ENCODE measurements around the gene ZCCHC7.
"Not testable (repeated sequence)": the region's sequence is repeated elsewhere in the genome, so short reads cannot be mapped to it uniquely, and the experiment has no call there.

The ZCCHC7 gene

DNA sequence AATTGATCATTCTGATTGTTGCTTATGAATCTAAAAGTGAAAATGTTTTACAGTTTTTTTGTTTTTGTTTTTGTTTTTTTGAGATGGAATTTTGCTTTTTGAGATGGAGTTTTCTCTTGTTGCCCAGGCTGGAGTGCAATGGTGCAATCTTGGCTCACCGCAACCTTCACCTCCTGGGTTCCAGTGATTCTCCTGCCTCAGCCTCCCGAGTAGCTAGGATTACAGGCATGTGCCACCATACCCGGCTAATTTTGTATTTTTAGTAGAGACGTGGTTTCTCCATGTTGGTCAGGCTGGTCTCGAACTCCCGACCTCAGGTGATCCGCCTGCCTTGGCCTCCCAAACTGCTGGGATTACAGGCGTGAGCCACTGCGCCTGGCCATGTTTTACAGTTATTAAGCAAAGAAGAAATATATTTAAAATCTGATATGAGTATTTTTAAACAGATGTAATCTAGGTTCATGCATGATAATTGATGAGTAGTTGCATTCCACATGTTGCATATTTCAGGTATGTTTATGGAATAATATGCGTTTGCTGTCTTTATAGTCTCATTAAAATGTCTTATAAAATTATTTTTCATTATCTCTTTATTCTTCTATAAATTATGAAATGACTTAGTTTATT is 171.4 kb downstream of the ZCCHC7 start:
- H3K36me3 ChIP-seq (ENCODE audit: insufficient read depth, low read length); H3K27ac ChIP-seq (ENCODE audit: low read depth, low read length); H3K4me1 ChIP-seq (ENCODE audit: insufficient read depth, low read length): not testable (repeated sequence)

GRCh38 chr9:37292896-37293295 is 172.5 kb downstream of the ZCCHC7 start:
- no peak overlapping the region for H3K4me3 ChIP-seq (ENCODE audit: low read depth in 1 of 2, low read length in 2 of 2)
- H3K27me3 ChIP-seq (ENCODE audit: control insufficient read depth in 1 of 2, insufficient read depth in 2 of 2, low read length in 2 of 2) = no peaks in the 10 kb centered on the region
- H3K9me3 ChIP-seq (ENCODE audit: low read length) = no peaks in the 10 kb centered on the region
- no peaks in the 10 kb centered on the region for H3K36me3 ChIP-seq (ENCODE audit: insufficient read depth, low read length)
- H3K4me1 ChIP-seq (ENCODE audit: insufficient read depth, low read length) = peaks cover 6% of the 10 kb centered on the region
- H3K27ac ChIP-seq (ENCODE audit: low read depth, low read length) = no peak overlapping the region
- H3K9ac ChIP-seq (ENCODE audit: low read length) = no peak overlapping the region

More for the DNA sequence above, 171.4 kb downstream of the ZCCHC7 start:
- H3K9ac ChIP-seq (ENCODE audit: low read length); H3K27me3 ChIP-seq (ENCODE audit: control insufficient read depth in 1 of 2, insufficient read depth in 2 of 2, low read length in 2 of 2); H3K4me3 ChIP-seq (ENCODE audit: low read depth in 1 of 2, low read length in 2 of 2); H3K9me3 ChIP-seq (ENCODE audit: low read length): not testable (repeated sequence)

- Histone ChIP-seq H3K4me1 (ENCODE audit: insufficient read depth, low read length) (peaks cover 6% of the 10 kb centered on the region), H3K9ac (ENCODE audit: low read length) (no peak overlapping the region), H3K36me3 (ENCODE audit: insufficient read depth, low read length) (no peaks in the 10 kb centered on the region), H3K9me3 (ENCODE audit: low read length) (no peaks in the 10 kb centered on the region), H3K4me3 (ENCODE audit: low read depth in 1 of 2, low read length in 2 of 2) (no peak overlapping the region), H3K27ac (ENCODE audit: low read depth, low read length) (no peak overlapping the region), H3K27me3 (ENCODE audit: control insufficient read depth in 1 of 2, insufficient read depth in 2 of 2, low read length in 2 of 2) (no peaks in the 10 kb centered on the region)
These were observed 173.5 kb downstream of the ZCCHC7 start for GRCh38 chr9:37293664-37294524.

DNA sequence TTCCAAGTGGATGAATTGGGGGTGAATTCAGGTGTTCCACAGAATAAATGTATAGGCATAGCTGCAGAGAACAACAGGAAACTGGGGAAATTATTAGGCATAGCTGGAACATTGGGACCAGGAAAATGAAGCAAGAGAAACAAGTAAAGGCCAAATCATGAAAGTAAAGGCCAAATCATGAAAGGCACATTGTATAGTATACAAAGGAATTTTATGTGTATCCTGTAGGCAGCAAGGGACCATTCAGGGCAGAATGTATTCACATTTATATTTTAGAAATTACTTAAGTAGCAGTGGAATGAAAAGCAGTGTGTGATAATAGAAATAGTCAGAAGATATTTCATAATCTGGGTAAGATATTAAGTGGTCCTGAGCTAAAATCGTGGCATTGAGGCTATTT is 174.8 kb downstream of the ZCCHC7 start:
- Histone ChIP-seq H3K9ac (ENCODE audit: low read length) (no peak overlapping the region), H3K9me3 (ENCODE audit: low read length) (no peaks in the 10 kb centered on the region), H3K27me3 (ENCODE audit: control insufficient read depth in 1 of 2, insufficient read depth in 2 of 2, low read length in 2 of 2) (no peaks in the 10 kb centered on the region), H3K4me1 (ENCODE audit: insufficient read depth, low read length) (peaks cover 6% of the 10 kb centered on the region), H3K4me3 (ENCODE audit: low read depth in 1 of 2, low read length in 2 of 2) (no peak overlapping the region), H3K27ac (ENCODE audit: low read depth, low read length) (no peak overlapping the region), H3K36me3 (ENCODE audit: insufficient read depth, low read length) (no peaks in the 10 kb centered on the region)

DNA sequence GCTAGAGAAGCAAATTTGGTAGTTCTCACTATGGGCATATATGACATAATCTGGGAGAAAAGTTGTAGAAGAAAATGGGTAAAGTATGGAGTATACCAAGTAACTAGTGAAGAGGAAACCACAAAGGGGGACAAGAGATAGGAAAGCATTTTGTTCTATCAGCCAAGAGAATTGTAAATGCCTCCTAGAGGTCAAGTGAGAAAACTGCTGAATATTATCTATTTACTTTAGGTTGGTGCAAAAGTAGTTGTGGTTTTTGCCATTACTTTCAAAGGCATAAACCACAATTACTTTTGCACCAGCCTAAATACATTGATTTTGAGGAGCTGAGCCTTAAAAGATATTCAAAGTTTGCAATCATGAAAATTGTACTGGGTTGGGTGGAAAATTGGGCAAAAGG is 175.4 kb downstream of the ZCCHC7 start:
- H3K27ac ChIP-seq (ENCODE audit: low read depth, low read length) = no peak overlapping the region
- no peaks in the 10 kb centered on the region for H3K27me3 ChIP-seq (ENCODE audit: control insufficient read depth in 1 of 2, insufficient read depth in 2 of 2, low read length in 2 of 2)
- no peak overlapping the region for H3K4me3 ChIP-seq (ENCODE audit: low read depth in 1 of 2, low read length in 2 of 2)
- no peaks in the 10 kb centered on the region for H3K9me3 ChIP-seq (ENCODE audit: low read length)
- peaks cover 6% of the 10 kb centered on the region for H3K4me1 ChIP-seq (ENCODE audit: insufficient read depth, low read length)
- H3K36me3 ChIP-seq (ENCODE audit: insufficient read depth, low read length) = no peaks in the 10 kb centered on the region
- no peak overlapping the region for H3K9ac ChIP-seq (ENCODE audit: low read length)

GRCh38 chr9:37297592-37297991 is 177.2 kb downstream of the ZCCHC7 start:
- Histone ChIP-seq H3K9ac (ENCODE audit: low read length) (no peak overlapping the region), H3K27me3 (ENCODE audit: control insufficient read depth in 1 of 2, insufficient read depth in 2 of 2, low read length in 2 of 2) (no peaks in the 10 kb centered on the region)

DNA sequence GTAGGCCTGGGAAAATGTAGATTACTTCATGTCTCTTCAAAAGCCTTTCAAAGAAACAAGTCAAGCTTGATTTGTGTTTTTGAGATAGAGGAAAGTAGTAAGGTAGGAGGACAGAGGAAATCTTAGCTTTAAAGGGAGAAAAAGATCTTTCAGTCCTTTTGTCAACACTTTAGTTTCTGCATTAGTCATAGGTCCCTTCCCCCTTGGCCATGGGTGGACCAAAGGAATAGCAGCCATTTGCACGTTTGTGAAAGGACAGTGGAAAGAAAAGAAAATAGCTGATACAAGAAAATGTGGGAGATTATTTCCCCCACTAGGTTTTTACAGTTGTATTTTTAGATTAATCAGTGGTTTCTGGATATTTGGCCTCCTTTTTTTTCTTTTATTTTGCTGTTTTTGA is 180.2 kb downstream of the ZCCHC7 start:
- no peak overlapping the region for H3K27ac ChIP-seq (ENCODE audit: low read depth, low read length)

More at GRCh38 chr9:37297592-37297991, 177.2 kb downstream of the ZCCHC7 start:
- Histone ChIP-seq H3K4me1 (ENCODE audit: insufficient read depth, low read length) (peaks cover 5% of the 10 kb centered on the region), H3K27ac (ENCODE audit: low read depth, low read length) (no peak overlapping the region), H3K4me3 (ENCODE audit: low read depth in 1 of 2, low read length in 2 of 2) (no peak overlapping the region), H3K9me3 (ENCODE audit: low read length) (no peaks in the 10 kb centered on the region), H3K36me3 (ENCODE audit: insufficient read depth, low read length) (no peaks in the 10 kb centered on the region)

DNA sequence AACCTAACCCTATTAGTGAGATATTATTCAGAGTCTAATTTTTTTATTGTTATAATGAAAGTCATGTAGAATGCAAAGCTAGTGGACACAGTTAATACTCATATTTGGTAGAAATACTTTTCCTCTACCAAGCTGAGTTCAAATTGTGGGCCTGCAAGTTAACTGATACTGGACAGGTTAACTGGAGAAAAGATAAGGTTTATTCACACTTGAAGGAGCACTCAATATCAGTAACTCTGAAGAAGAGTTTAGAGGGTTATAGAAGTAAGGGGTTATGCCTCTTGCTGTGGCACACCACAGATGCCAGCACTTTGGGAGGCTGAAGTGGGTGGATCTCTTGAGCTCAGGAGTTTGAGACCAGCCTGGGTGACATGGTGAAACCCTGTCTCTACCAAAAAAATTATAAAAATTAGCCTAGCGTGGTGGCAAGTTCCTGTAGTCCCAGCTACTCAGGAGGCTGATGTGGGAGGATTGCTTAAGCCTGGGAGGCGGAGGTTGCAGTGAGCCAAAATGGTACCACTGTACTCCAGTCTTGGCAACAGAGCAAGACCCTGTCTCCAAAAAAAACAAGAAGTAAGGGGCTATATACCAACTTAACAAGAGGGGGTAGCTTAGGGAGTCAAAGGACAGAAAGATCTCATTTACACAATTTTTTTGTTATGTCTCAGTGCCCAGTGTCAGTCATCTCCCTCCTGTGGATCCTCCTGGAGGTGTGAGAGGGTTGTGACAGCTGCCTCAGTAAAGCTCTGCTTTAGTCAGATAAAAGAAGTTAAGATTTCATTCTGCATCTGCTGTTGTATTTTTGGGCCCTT is 180.9 kb downstream of the ZCCHC7 start:
- no peaks in the 10 kb centered on the region for H3K9me3 ChIP-seq (ENCODE audit: low read length)
- no peak overlapping the region for H3K9ac ChIP-seq (ENCODE audit: low read length)

More for the DNA sequence above, 180.2 kb downstream of the ZCCHC7 start:
- Histone ChIP-seq H3K4me1 (ENCODE audit: insufficient read depth, low read length) (no peaks in the 10 kb centered on the region), H3K36me3 (ENCODE audit: insufficient read depth, low read length) (peaks cover 7% of the 10 kb centered on the region), H3K4me3 (ENCODE audit: low read depth in 1 of 2, low read length in 2 of 2) (no peak overlapping the region), H3K9ac (ENCODE audit: low read length) (no peak overlapping the region), H3K9me3 (ENCODE audit: low read length) (no peaks in the 10 kb centered on the region), H3K27me3 (ENCODE audit: control insufficient read depth in 1 of 2, insufficient read depth in 2 of 2, low read length in 2 of 2) (no peaks in the 10 kb centered on the region)

DNA sequence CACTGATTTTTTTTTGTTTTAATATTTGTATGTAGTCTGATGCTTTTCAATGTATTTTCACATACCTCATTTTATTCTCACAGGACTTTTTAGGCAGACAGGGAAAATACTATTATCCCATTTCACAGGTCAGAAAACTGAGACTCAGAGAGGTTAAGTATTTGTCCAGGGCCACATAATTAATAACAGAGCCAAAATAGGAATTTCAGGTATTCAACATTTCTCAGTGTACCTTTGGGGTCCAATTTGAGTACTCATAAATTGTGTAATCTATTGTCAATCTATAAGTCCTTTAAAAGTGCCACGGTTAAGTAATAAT is 181.4 kb downstream of the ZCCHC7 start:
- Histone ChIP-seq H3K4me1 (ENCODE audit: insufficient read depth, low read length) (no peaks in the 10 kb centered on the region), H3K9me3 (ENCODE audit: low read length) (no peaks in the 10 kb centered on the region), H3K4me3 (ENCODE audit: low read depth in 1 of 2, low read length in 2 of 2) (no peak overlapping the region), H3K36me3 (ENCODE audit: insufficient read depth, low read length) (peaks cover 8% of the 10 kb centered on the region), H3K9ac (ENCODE audit: low read length) (no peak overlapping the region), H3K27ac (ENCODE audit: low read depth, low read length) (no peak overlapping the region), H3K27me3 (ENCODE audit: control insufficient read depth in 1 of 2, insufficient read depth in 2 of 2, low read length in 2 of 2) (no peaks in the 10 kb centered on the region)

More for the DNA sequence above, 180.9 kb downstream of the ZCCHC7 start:
- Histone ChIP-seq H3K4me1 (ENCODE audit: insufficient read depth, low read length) (no peaks in the 10 kb centered on the region), H3K27ac (ENCODE audit: low read depth, low read length) (no peak overlapping the region), H3K36me3 (ENCODE audit: insufficient read depth, low read length) (peaks cover 8% of the 10 kb centered on the region), H3K27me3 (ENCODE audit: control insufficient read depth in 1 of 2, insufficient read depth in 2 of 2, low read length in 2 of 2) (no peaks in the 10 kb centered on the region), H3K4me3 (ENCODE audit: low read depth in 1 of 2, low read length in 2 of 2) (no peak overlapping the region)

- Histone ChIP-seq H3K4me1 (ENCODE audit: insufficient read depth, low read length) (no peaks in the 10 kb centered on the region), H3K27me3 (ENCODE audit: control insufficient read depth in 1 of 2, insufficient read depth in 2 of 2, low read length in 2 of 2) (no peaks in the 10 kb centered on the region), H3K36me3 (ENCODE audit: insufficient read depth, low read length) (peaks cover 8% of the 10 kb centered on the region), H3K4me3 (ENCODE audit: low read depth in 1 of 2, low read length in 2 of 2) (no peak overlapping the region), H3K27ac (ENCODE audit: low read depth, low read length) (no peak overlapping the region), H3K9ac (ENCODE audit: low read length) (no peak overlapping the region), H3K9me3 (ENCODE audit: low read length) (no peaks in the 10 kb centered on the region)
These were observed 181.9 kb downstream of the ZCCHC7 start for GRCh38 chr9:37302277-37302676.

GRCh38 chr9:37303272-37303671 is 182.9 kb downstream of the ZCCHC7 start:
- not testable (repeated sequence) for H3K27ac ChIP-seq (ENCODE audit: low read depth, low read length); H3K36me3 ChIP-seq (ENCODE audit: insufficient read depth, low read length); H3K4me1 ChIP-seq (ENCODE audit: insufficient read depth, low read length); H3K4me3 ChIP-seq (ENCODE audit: low read depth in 1 of 2, low read length in 2 of 2); H3K27me3 ChIP-seq (ENCODE audit: control insufficient read depth in 1 of 2, insufficient read depth in 2 of 2, low read length in 2 of 2); H3K9me3 ChIP-seq (ENCODE audit: low read length); H3K9ac ChIP-seq (ENCODE audit: low read length)
